K562 (cell line): ENCODE measurements around the gene SNX19. TPM values are rescaled to one million over a fixed set of nuclear protein-coding genes. Genes with fewer than 3 reads are reported as not detected.
A peak's percentile ranks its signal among the peaks of the same experiment; 100 is the strongest.

Experiments used
- ATAC-seq: fragments of 200-7000 bp; cut with Tn5 transposase; 3 replicates; pipeline ENCODE4 v1.9.1; 2020; ENCODE audit warnings: moderate library complexity
- BruUV-seq: library from RNA; stranded (reverse); fragments of 400-500 nt; replicated peaks from 2 replicates; lab custom pipeline; 2021; lab: Mats Ljungman, UMichigan
- CTCF ChIA-PET: fragments of 300-600 bp; formaldehyde crosslinking; extraction: SDS; loops from one replicate; lab custom pipeline; 2021; ENCODE audit warnings: low intra/inter-chr PET ratio; lab: Yijun Ruan, JAX
- POLR2A ChIA-PET: fragments of 300-600, 350-650 bp; sonication (Branson Sonifier 250); formaldehyde crosslinking; extraction: SDS; loops from one replicate; lab custom pipeline; 2021; ENCODE audit warnings: antibody characterized with exemption, inconsistent platforms; lab: Yijun Ruan, JAX
- DNase-seq, 4 experiments: peaks; one replicate each; pipeline versions ENCODE4 v3.0.0 to v3.0.0-alpha.2; 2011 to 2018; ENCODE audit warnings: low spot score in 3 of 4, mixed read lengths in 3 of 4; ENCODE audit errors: extremely low read depth in 1 of 4
- FAIRE-seq: peaks from 2 replicates; lab custom pipeline; 2011; peaks lifted over from hg19 to GRCh38; lab: Jason Lieb, UNC
- H2AFZ ChIP-seq: 2 replicates; pipeline ENCODE4 v1.6.0; 2011; ENCODE audit warnings: low read depth, low read length, control low read depth, inconsistent platforms
- H3K27ac ChIP-seq: fragments of 200-600 bp; 3 replicates; pipeline ENCODE4 v1.8.0; 2011; ENCODE audit warnings: low read depth, mild to moderate bottlenecking, control low read depth, inconsistent platforms, low read length, moderate library complexity, mixed read lengths; ENCODE audit errors: extremely low read depth
- H3K27me3 ChIP-seq, 2 experiments: fragments of 300-600 bp in 1 of 2; 2 replicates in 1 of 2; 3 replicates in 1 of 2; pipeline versions ENCODE4 v1.6.0 to v1.8.0; 2011; ENCODE audit warnings: inconsistent platforms in 2 of 2, low read length in 2 of 2, mild to moderate bottlenecking in 1 of 2, mixed read lengths in 1 of 2, moderate library complexity in 1 of 2; ENCODE audit not compliant: control insufficient read depth in 2 of 2, insufficient read depth in 2 of 2
- H3K36me3 ChIP-seq: fragments of 300-600 bp; 3 replicates; pipeline ENCODE4 v1.8.0; 2011; ENCODE audit warnings: mild to moderate bottlenecking, low read length, inconsistent platforms; ENCODE audit not compliant: control insufficient read depth, insufficient read depth
- H3K4me1 ChIP-seq, 2 experiments: fragments of 200-600 bp in 1 of 2; replicated peaks in 1 of 2; 2 replicates in 1 of 2; 3 replicates in 1 of 2; pipeline versions ENCODE4 v1.5.1 to v1.8.0; 2011; ENCODE audit warnings: inconsistent platforms in 2 of 2, low read length in 2 of 2, mild to moderate bottlenecking in 1 of 2, mixed read lengths in 1 of 2, moderate library complexity in 1 of 2; ENCODE audit not compliant: control insufficient read depth in 2 of 2, insufficient read depth in 2 of 2
- H3K4me2 ChIP-seq: 2 replicates; pipeline ENCODE4 v1.6.1; 2011; ENCODE audit warnings: low read length, control low read depth, inconsistent platforms, mixed read lengths; ENCODE audit not compliant: insufficient read depth
- H3K4me3 ChIP-seq: fragments of 200-600 bp; sonication (generic), shearing (Covaris generic); 2 replicates; pipeline ENCODE4 v1.5.1; 2016; ENCODE audit warnings: control low read depth, inconsistent platforms
- H3K79me2 ChIP-seq: fragments of 200-600 bp; 3 replicates; pipeline ENCODE4 v1.8.0; 2011; ENCODE audit warnings: low read length, inconsistent platforms; ENCODE audit not compliant: control insufficient read depth, insufficient read depth
- H3K9ac ChIP-seq, 2 experiments: 2 replicates each; pipeline versions ENCODE4 v1.6.0 to v1.6.1; 2011; ENCODE audit warnings: low read depth in 2 of 2, low read length in 2 of 2, control low read depth in 1 of 2, inconsistent platforms in 1 of 2, mild to moderate bottlenecking in 1 of 2, mixed read lengths in 1 of 2; ENCODE audit not compliant: insufficient read depth in 1 of 2
- H3K9me1 ChIP-seq: one replicate; pipeline ENCODE4 v1.6.0; 2011; ENCODE audit warnings: inconsistent platforms, mild to moderate bottlenecking, low read length, moderate library complexity; ENCODE audit not compliant: control insufficient read depth, insufficient read depth
- H3K9me3 ChIP-seq: replicated peaks from 2 replicates; pipeline ENCODE4 v1.5.1; 2011; ENCODE audit warnings: low read depth, low read length, inconsistent platforms; ENCODE audit not compliant: control insufficient read depth, insufficient read depth
- H4K20me1 ChIP-seq: replicated peaks from 2 replicates; pipeline ENCODE4 v1.6.1; 2011; ENCODE audit warnings: low read length, inconsistent platforms, mixed read lengths; ENCODE audit not compliant: control insufficient read depth, insufficient read depth
- IFI16 ChIP-seq: fragments of 250-450 bp; sonication (Bioruptor Pico); IDR thresholded peaks from 2 replicates; pipeline ENCODE4 v2.1.2; 2022; ENCODE audit warnings: mild to moderate bottlenecking, inconsistent platforms
- PBX2 ChIP-seq, 2 experiments: IDR thresholded peaks in 1 of 2; conservative IDR thresholded peaks in 1 of 2; 2 replicates each; pipeline ENCODE4 v1.6.1; 2016; ENCODE audit warnings: low read depth in 2 of 2, mild to moderate bottlenecking in 1 of 2, missing compliant biosample characterization in 1 of 2, missing genetic modification characterization in 1 of 2, moderate library complexity in 1 of 2
- PKNOX1 ChIP-seq: fragments of 450-650 bp; IDR thresholded peaks from 2 replicates; pipeline ENCODE4 v1.6.1; 2016
- SMAD1 ChIP-seq: fragments of 150-350 bp; IDR thresholded peaks from 2 replicates; pipeline ENCODE4 v1.6.1; 2014; ENCODE audit warnings: low read length, low read depth; ENCODE audit not compliant: partially characterized antibody
- TARDBP ChIP-seq: fragments of 450-650 bp; IDR thresholded peaks from 2 replicates; pipeline ENCODE4 v1.6.1; 2016
- TSC22D4 ChIP-seq: fragments of 450-650 bp; IDR thresholded peaks from 2 replicates; pipeline ENCODE4 v1.6.1; 2016; ENCODE audit warnings: missing genetic modification characterization, missing biosample characterization, control low read depth
- WGBS: fragments of 100-300 bp; shearing (Covaris generic); methylation state at CpG from one replicate; pipeline ENCODE4 v1.1.6; 2016; ENCODE audit warnings: low coverage, mixed read lengths; ENCODE audit not compliant: insufficient coverage; ENCODE audit errors: missing lambda C conversion rate; 5-methylcytosine and 5-hydroxymethylcytosine counted together
- in situ Hi-C: fragments of 300-500 bp; cut with MboI; formaldehyde crosslinking; loops from 4 replicates; pipeline ENCODE4 v1.15.0; 2018; ENCODE audit warnings: inconsistent platforms, mixed read lengths
- intact Hi-C: fragments of 100-400 bp; cut with micrococcal nuclease; formaldehyde crosslinking; loops from 2 replicates; pipeline ENCODE4 v1.14.2; 2022
- polyA plus RNA-seq, 8 experiments: library from polyadenylated mRNA; depleted of rRNA in 4 of 8; stranded (reverse) in 5 of 8; unstranded in 3 of 8; fragments of >200 nt; fragmentation: Nextera tagmentation in 2 of 8; fragmentation: Illumina TruSeq in 1 of 8; extraction: Ambion mirVana in 2 of 8; extraction: Trizol in 1 of 8; gene quantifications; 2 replicates each; pipeline versions ENCODE4 v1.2.1 to v1.2.3, GENCODE V29; 2011 to 2014; ENCODE audit warnings: inconsistent platforms in 1 of 8, missing spikeins in 1 of 8
- total RNA-seq, 7 experiments: library from RNA; depleted of rRNA in 6 of 7; stranded (reverse); fragments of >200 nt in 6 of 7; fragmentation: Illumina TruSeq in 2 of 7; extraction: Trizol in 2 of 7; gene quantifications; 2 replicates each; pipeline versions ENCODE4 v1.2.1 to v1.2.3, GENCODE V29; 2011 to 2021; ENCODE audit warnings: low replicate concordance in 1 of 7

The SNX19 gene
- total and polyA plus RNA-seq, 9 of the 15 experiments (the other 6 are each of a cell fraction or from before 2014, with no cell fraction given), result 2.2 to 31.3 (median 19.6) TPM

GRCh38 chr11:130876931-130877915 lies 39.1 kb downstream of the SNX19 start:
- in situ Hi-C loops, result no loop called here
- intact Hi-C loops, result no loop called here
- no peaks in the 10 kb centered on the region for H3K4me1 ChIP-seq
- H3K4me3 ChIP-seq, result no peak overlapping the region
- TF ChIP-seq TSC22D4 (tag), result no peak
- TF ChIP-seq PKNOX1, result no peak
- TF ChIP-seq SMAD1, result no peak
- no peak for TF ChIP-seq TARDBP
- TF ChIP-seq PBX2 (CRISPR knock-in tag; IDR thresholded peaks at IDR 0.05; ENCODE audit: low read depth), result no peak
- TF ChIP-seq PBX2 (tag; conservative IDR thresholded peaks at IDR 0.05; ENCODE audit: low read depth), result no peak
- TF ChIP-seq IFI16 (CRISPR knock-in tag), result no peak
- POLR2A ChIA-PET, result interaction anchor here (0.7 kb wide), 1 partner anchor 10 kb away, joined by 3 read pairs; no protein-coding TSS in a partner anchor
- H3K27ac ChIP-seq, result no peak overlapping the region
- H3K4me2 ChIP-seq, result no peak overlapping the region
- no peaks in the 10 kb centered on the region for H3K9me1 ChIP-seq
- H3K36me3 ChIP-seq, result peaks cover 71% of the 10 kb centered on the region; the same call in 2 of the 3 replicates
- no peaks in the 10 kb centered on the region for H3K9me3 ChIP-seq
- ATAC-seq, result no peak
- H4K20me1 ChIP-seq, result no peaks in the 10 kb centered on the region; the same call in 1 of the 2 replicates
- no peak for DNase-seq
- no peak for FAIRE-seq
- BruUV-seq, result TSS peak; percentile 12
- H3K9ac ChIP-seq, result no peak overlapping the region
- 78% methylated on average over 6 of the region's 6 CpGs for WGBS
- H3K79me2 ChIP-seq, result no peaks in the 10 kb centered on the region
- H2AFZ ChIP-seq, result no peak overlapping the region
- CTCF ChIA-PET, result no interaction called here
- no peaks in the 10 kb centered on the region for H3K27me3 ChIP-seq
